ENCODE results near the gene MAEA.

Gene MAEA

DNA sequence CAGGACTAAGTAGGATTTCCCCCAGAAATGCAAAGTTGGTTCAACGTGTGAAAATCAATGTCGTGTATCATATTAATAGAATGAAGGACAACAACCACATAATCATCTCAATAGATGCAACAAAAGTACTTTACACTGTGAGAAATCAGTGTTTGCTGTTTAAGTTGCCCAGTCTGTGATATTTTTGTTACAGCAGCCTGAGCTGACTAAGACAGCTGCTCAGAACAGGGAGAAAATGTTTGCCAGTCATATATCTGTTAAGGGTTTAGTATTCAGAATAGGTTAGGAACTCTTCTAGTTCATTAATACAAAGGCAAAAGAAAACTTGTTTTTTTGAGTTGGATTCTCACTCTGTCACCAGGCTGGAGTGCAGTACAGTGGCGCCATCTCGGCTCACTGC lies 12.5 kb downstream of the MAEA start:
- no peak for TF ChIP-seq TOX (CRISPR knock-in tag; IDR thresholded peaks at IDR 0.05; ENCODE audit: borderline replicate concordance)
- no peak for TF ChIP-seq ZFP30 (CRISPR knock-in tag; IDR thresholded peaks at IDR 0.05)
- no peak for TF ChIP-seq BACH2 (CRISPR knock-in tag; IDR thresholded peaks at IDR 0.05; ENCODE audit: borderline replicate concordance)
- TF ChIP-seq ZNF565 (CRISPR knock-in tag; conservative IDR thresholded peaks at IDR 0.05; ENCODE audit: low read depth), result no peak
- no peak for TF ChIP-seq CSDC2 (CRISPR knock-in tag; IDR thresholded peaks at IDR 0.05)
- no peak for TF ChIP-seq OSR1 (CRISPR knock-in tag; IDR thresholded peaks at IDR 0.05)
- TF ChIP-seq GLIS3 (CRISPR knock-in tag; IDR thresholded peaks at IDR 0.05), result no peak
- no peak for TF ChIP-seq ESRRG (CRISPR knock-in tag; IDR thresholded peaks at IDR 0.05)
- TF ChIP-seq PPARA (CRISPR knock-in tag; IDR thresholded peaks at IDR 0.05; ENCODE audit: borderline replicate concordance), result no peak
- TF ChIP-seq ZNF8 (CRISPR knock-in tag; IDR thresholded peaks at IDR 0.05), result no peak
- TF ChIP-seq, protein P1, sequence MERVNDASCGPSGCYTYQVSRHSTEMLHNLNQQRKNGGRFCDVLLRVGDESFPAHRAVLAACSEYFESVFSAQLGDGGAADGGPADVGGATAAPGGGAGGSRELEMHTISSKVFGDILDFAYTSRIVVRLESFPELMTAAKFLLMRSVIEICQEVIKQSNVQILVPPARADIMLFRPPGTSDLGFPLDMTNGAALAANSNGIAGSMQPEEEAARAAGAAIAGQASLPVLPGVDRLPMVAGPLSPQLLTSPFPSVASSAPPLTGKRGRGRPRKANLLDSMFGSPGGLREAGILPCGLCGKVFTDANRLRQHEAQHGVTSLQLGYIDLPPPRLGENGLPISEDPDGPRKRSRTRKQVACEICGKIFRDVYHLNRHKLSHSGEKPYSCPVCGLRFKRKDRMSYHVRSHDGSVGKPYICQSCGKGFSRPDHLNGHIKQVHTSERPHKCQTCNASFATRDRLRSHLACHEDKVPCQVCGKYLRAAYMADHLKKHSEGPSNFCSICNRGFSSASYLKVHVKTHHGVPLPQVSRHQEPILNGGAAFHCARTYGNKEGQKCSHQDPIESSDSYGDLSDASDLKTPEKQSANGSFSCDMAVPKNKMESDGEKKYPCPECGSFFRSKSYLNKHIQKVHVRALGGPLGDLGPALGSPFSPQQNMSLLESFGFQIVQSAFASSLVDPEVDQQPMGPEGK (CRISPR knock-in tag; IDR thresholded peaks at IDR 0.05; ENCODE audit: borderline replicate concordance), result no peak
- TF ChIP-seq ZC3H10 (CRISPR knock-in tag; IDR thresholded peaks at IDR 0.05), result no peak
- TF ChIP-seq, protein P2, sequence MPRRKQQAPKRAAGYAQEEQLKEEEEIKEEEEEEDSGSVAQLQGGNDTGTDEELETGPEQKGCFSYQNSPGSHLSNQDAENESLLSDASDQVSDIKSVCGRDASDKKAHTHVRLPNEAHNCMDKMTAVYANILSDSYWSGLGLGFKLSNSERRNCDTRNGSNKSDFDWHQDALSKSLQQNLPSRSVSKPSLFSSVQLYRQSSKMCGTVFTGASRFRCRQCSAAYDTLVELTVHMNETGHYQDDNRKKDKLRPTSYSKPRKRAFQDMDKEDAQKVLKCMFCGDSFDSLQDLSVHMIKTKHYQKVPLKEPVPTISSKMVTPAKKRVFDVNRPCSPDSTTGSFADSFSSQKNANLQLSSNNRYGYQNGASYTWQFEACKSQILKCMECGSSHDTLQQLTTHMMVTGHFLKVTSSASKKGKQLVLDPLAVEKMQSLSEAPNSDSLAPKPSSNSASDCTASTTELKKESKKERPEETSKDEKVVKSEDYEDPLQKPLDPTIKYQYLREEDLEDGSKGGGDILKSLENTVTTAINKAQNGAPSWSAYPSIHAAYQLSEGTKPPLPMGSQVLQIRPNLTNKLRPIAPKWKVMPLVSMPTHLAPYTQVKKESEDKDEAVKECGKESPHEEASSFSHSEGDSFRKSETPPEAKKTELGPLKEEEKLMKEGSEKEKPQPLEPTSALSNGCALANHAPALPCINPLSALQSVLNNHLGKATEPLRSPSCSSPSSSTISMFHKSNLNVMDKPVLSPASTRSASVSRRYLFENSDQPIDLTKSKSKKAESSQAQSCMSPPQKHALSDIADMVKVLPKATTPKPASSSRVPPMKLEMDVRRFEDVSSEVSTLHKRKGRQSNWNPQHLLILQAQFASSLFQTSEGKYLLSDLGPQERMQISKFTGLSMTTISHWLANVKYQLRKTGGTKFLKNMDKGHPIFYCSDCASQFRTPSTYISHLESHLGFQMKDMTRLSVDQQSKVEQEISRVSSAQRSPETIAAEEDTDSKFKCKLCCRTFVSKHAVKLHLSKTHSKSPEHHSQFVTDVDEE (CRISPR knock-in tag; IDR thresholded peaks at IDR 0.05), result no peak
- TF ChIP-seq ARNTL (CRISPR knock-in tag; IDR thresholded peaks at IDR 0.05; ENCODE audit: borderline replicate concordance, low read depth), result no peak
- TF ChIP-seq SNAI2 (CRISPR knock-in tag; IDR thresholded peaks at IDR 0.05), result no peak
- TF ChIP-seq, protein P3, sequence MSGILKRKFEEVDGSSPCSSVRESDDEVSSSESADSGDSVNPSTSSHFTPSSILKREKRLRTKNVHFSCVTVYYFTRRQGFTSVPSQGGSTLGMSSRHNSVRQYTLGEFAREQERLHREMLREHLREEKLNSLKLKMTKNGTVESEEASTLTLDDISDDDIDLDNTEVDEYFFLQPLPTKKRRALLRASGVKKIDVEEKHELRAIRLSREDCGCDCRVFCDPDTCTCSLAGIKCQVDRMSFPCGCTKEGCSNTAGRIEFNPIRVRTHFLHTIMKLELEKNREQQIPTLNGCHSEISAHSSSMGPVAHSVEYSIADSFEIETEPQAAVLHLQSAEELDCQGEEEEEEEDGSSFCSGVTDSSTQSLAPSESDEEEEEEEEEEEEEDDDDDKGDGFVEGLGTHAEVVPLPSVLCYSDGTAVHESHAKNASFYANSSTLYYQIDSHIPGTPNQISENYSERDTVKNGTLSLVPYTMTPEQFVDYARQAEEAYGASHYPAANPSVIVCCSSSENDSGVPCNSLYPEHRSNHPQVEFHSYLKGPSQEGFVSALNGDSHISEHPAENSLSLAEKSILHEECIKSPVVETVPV (CRISPR knock-in tag; IDR thresholded peaks at IDR 0.05), result no peak
- ATAC-seq, result no peak

DNA sequence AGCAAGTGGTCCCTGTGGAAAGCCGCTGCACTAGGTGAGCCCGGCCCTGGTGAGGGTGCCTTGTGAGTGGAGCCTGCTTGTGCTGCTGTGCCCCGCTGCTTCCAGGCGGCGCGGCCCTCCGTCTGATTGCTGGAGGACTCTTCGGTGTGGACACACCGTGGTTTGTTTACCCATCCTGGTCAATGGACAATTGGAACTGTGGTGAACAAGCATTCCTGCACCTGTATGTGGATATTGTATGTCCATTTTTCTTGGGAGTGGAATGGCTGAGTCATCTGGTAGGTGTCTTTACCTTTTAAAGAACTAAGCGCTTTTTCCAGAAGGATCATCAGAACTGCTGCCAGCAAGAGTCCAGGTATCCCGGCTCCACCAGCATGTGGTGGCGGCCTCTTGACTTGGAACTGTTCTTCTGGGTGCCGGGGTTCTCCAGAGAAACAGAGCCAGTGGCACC lies 15.6 kb downstream of the MAEA start:
- TF ChIP-seq OSR1 (CRISPR knock-in tag; IDR thresholded peaks at IDR 0.05) (no peak), BACH2 (CRISPR knock-in tag; IDR thresholded peaks at IDR 0.05; ENCODE audit: borderline replicate concordance) (no peak), SNAI2 (CRISPR knock-in tag; IDR thresholded peaks at IDR 0.05) (no peak), ZNF8 (CRISPR knock-in tag; IDR thresholded peaks at IDR 0.05) (no peak), PPARA (CRISPR knock-in tag; IDR thresholded peaks at IDR 0.05; ENCODE audit: borderline replicate concordance) (no peak), ZFP3 (CRISPR knock-in tag; IDR thresholded peaks at IDR 0.05) (no peak), ZNF565 (CRISPR knock-in tag; conservative IDR thresholded peaks at IDR 0.05; ENCODE audit: low read depth) (no peak), GLIS3 (CRISPR knock-in tag; IDR thresholded peaks at IDR 0.05) (no peak), RARB (CRISPR knock-in tag; IDR thresholded peaks at IDR 0.05) (no peak), ZNF70 (CRISPR knock-in tag; IDR thresholded peaks at IDR 0.05) (no peak), ZC3H10 (CRISPR knock-in tag; IDR thresholded peaks at IDR 0.05) (no peak), TOX (CRISPR knock-in tag; IDR thresholded peaks at IDR 0.05; ENCODE audit: borderline replicate concordance) (no peak), ZFP30 (CRISPR knock-in tag; IDR thresholded peaks at IDR 0.05) (no peak)
- TF ChIP-seq, protein P1 (CRISPR knock-in tag; IDR thresholded peaks at IDR 0.05; ENCODE audit: borderline replicate concordance), result no peak
- TF ChIP-seq, protein P4, sequence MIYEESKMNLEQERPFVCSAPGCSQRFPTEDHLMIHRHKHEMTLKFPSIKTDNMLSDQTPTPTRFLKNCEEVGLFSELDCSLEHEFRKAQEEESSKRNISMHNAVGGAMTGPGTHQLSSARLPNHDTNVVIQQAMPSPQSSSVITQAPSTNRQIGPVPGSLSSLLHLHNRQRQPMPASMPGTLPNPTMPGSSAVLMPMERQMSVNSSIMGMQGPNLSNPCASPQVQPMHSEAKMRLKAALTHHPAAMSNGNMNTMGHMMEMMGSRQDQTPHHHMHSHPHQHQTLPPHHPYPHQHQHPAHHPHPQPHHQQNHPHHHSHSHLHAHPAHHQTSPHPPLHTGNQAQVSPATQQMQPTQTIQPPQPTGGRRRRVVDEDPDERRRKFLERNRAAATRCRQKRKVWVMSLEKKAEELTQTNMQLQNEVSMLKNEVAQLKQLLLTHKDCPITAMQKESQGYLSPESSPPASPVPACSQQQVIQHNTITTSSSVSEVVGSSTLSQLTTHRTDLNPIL (CRISPR knock-in tag; IDR thresholded peaks at IDR 0.05; ENCODE audit: low read depth), result no peak
- TF ChIP-seq, protein P5, sequence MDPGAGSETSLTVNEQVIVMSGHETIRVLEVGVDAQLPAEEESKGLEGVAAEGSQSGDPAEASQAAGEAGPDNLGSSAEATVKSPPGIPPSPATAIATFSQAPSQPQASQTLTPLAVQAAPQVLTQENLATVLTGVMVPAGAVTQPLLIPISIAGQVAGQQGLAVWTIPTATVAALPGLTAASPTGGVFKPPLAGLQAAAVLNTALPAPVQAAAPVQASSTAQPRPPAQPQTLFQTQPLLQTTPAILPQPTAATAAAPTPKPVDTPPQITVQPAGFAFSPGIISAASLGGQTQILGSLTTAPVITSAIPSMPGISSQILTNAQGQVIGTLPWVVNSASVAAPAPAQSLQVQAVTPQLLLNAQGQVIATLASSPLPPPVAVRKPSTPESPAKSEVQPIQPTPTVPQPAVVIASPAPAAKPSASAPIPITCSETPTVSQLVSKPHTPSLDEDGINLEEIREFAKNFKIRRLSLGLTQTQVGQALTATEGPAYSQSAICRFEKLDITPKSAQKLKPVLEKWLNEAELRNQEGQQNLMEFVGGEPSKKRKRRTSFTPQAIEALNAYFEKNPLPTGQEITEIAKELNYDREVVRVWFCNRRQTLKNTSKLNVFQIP (CRISPR knock-in tag; IDR thresholded peaks at IDR 0.05; ENCODE audit: borderline replicate concordance, low read depth), result no peak
- TF ChIP-seq, protein P3 (CRISPR knock-in tag; IDR thresholded peaks at IDR 0.05), result no peak

More for the DNA sequence above, 15.6 kb downstream of the MAEA start:
- ATAC-seq, result no peak

Measured in SK-N-SH treated with all-trans-retinoic acid at 6 μM for 48 hours (cell line).